HG02588 (cell line): ENCODE data around the gene AFAP1.

Experiments
- ATAC-seq: cut with Tn5 transposase; IDR thresholded peaks from one replicate; pipeline ENCODE4 v1.9.1; 2021; ENCODE audit warnings: mild to moderate bottlenecking, moderate library complexity; ENCODE audit not compliant: unreplicated experiment

Gene AFAP1

GRCh38 chr4:7761720-7762119, 177.9 kb downstream of the AFAP1 start:
- ATAC-seq: peak; percentile 76

DNA sequence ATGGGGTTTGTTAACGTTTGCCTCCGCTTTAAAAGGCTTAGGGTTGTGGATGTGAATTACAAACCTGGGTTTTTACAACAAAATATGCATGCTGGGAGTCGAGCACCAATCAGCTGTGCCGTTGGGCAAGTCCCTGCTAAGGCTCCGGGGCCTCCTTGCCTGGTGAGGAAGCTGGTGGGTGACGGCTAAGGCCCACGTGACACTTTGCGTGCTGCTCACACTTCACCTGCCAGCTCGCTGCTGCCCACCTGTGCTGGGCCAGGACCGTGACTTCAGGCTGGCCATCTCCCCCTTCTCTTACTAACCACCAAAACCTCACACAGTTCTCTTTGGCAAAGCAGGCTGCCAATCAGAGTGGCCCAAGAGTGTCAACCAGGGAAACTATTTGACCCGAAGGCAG, 178.3 kb downstream of the AFAP1 start:
- ATAC-seq: no peak

DNA sequence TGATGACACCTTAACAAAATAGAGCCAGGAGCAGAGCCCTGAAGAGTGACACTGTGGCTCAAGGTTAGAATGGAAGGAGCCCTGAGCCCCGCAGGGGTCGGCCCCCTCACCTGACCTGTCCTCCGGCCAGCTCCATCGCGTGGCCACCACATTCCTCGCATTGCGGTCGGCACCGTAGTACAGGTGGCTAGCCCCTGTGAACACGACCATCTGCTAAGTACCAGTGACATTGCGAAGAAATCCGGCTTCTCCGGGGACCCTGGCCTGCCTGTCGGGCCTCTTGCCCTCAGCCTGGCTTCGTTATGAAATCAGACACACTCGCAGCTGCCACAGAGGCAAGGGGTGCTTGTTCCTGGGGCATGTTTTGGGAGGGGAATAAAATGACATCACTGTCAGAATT, 179.0 kb downstream of the AFAP1 start:
- ATAC-seq: no peak

- no peak for ATAC-seq
Measured at GRCh38 chr4:7760228-7760627, 179.4 kb downstream of the AFAP1 start.

- no peak for ATAC-seq
Measured at GRCh38 chr4:7759635-7760034, 180.0 kb downstream of the AFAP1 start.

DNA sequence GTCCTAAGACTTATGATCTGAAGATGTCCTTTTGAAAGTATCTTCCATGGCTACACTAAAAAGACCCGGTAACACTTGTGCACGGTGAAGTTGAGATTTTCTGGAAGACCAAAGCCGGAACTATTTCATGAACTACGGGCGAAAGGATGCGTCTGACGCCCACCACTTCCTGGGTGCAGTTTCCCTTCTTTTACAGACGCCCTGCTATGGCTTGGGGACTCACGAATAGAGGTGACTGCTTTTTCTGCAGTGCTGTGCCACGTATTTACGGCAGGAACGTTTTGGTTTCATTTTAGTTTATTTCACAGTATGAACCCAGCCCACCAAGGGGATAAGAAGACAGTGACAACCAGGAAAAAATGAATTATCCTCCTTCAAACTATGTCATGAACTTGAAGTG, 180.4 kb downstream of the AFAP1 start:
- no peak for ATAC-seq

DNA sequence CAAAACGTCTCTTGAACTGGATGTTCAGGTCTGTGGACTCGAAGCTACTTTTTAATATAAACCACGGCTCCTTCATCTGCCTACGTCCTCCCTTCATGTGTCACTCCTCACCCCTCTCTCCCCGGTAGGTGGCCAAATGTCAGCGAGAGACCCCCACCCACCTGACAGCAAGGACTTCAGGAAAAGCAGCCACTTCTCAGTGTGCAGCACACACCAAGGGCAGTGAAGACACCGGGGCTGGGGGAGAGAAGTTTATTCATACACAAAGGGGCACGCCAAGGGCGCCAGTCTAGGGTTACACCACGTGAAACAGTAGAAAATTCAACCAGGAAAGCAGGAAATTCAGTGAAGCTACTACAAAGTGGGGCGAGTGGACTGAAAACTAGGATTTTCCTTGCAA, 181.2 kb downstream of the AFAP1 start:
- no peak for ATAC-seq

- no peak for ATAC-seq
Measured at GRCh38 chr4:7757501-7758471, 181.9 kb downstream of the AFAP1 start.

DNA sequence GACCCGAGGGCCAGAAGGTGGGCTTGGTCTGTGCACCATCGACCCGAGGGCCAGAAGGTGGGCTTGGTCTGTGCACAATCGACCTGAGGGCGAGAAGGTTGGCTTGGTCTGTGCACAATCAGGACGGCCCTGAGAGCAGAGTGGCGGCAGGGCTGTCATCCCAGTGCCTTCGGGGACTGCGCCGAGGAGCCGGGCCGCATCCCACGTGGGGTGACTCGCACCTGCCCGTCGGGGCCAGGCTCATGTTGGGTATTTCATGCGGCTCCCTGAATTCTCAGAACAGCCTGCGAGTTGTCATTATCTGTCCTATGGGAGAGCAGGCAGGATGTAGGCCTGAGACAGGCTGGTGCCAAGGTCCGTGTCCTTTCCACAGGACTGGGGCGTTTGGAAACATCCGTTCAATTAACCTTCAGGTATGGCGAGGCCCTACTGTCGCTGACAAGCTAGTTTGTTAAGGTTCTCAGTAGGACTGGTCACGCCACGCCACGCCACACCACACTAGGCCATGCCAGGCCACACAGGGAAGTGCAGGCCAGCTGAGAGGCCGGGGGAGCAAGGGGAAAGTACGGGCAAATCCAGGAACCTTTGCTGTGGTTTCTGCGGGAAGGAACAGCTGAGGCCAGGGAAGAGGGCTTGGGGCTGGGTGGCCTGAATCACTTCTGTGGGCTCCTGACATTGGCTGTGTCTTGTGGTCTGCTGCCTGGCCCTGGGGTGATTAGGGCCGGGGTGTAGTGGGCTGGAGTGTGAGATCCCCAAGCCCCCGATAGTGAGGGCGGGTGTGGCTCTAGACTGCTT, 182.9 kb downstream of the AFAP1 start:
- ATAC-seq: no peak

GRCh38 chr4:7756071-7756470, 183.6 kb downstream of the AFAP1 start:
- no peak for ATAC-seq

- no peak for ATAC-seq
Measured at GRCh38 chr4:7755561-7755960, 184.1 kb downstream of the AFAP1 start.

- ATAC-seq: no peak
Measured at GRCh38 chr4:7754565-7755262, 184.9 kb downstream of the AFAP1 start.

- ATAC-seq: no peak
Measured at GRCh38 chr4:7753931-7754465, 185.7 kb downstream of the AFAP1 start.

GRCh38 chr4:7753271-7753670, 186.4 kb downstream of the AFAP1 start:
- no peak for ATAC-seq

GRCh38 chr4:7752649-7753048, 187.0 kb downstream of the AFAP1 start:
- no peak for ATAC-seq

DNA sequence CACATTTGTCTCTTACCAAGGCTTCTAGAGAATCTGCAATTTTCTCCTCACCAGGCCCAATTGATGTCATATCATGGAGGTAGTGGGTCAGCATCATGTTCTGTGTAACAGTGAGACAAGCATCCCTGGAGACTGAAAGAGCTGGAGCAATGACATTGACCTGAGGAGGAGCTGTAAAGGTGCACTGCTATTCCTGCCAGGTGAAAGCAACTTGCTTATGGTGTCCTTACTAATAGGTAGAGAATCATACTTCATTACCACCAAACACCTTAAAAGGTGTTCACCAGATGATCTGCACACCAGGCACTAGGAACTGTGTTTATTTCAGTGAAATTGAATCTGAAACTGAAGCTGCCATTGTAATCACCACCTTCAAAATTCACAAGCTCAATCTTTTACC, 188.7 kb downstream of the AFAP1 start:
- no peak for ATAC-seq

DNA sequence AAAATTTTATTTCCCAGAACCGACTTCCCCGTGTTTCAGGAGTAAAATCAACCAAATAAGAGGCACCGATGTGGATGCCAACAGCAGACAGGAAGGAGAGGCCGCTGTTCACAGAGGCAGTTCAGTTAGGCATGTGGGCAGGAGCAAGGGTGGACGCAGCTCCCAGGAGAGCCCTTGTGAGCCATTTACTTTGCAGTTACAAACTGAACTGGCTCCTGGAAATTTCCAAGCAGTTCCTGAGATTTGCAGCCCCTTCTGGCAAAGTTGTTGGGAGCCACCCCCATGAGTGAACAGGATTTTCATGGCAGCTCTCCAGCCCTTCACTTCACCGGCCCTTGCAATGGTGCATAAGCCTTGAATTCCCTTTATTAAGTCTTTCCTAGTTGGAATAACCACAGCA, 189.1 kb downstream of the AFAP1 start:
- no peak for ATAC-seq

DNA sequence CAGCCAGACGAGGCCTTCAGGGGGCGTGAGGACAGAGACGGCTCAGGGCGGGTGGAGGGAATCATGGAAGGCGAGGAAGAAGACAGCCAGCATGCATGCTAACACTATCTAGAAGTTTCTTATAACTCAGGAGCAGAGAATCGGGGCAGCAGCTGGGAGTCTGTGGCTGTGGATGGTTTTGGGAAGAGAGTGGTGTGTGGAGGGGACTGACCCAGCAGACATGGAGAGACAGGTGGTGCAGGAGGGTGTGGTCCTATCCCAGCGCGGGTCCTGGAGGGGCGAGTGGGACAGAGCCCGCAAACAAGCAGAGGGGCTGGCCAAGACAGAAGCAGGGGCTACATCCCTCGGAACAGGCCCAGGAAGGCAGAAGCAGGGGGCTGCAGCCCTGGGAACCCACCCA, 192.1 kb downstream of the AFAP1 start:
- ATAC-seq: no peak

DNA sequence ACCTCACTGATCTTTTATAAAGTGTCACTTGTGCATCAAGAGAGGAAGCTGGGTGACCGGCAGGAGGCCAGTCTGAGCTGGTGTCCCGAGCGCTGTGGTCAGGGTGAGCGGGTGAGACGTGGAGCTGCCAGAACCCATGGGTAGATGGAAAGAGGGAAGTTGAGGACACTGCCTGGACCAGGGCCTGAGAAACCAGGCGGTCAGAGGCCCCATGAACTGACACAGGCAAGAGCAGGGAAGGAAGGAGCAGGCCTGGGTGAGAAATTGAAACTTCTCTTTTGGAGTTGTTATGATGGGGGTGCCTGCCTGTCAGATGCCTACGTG, 192.6 kb downstream of the AFAP1 start:
- ATAC-seq: no peak

GRCh38 chr4:7746351-7747061, 193.2 kb downstream of the AFAP1 start:
- ATAC-seq: no peak
